ENCODE data around the gene CDH13. TPM values are rescaled to one million over a fixed set of nuclear protein-coding genes. Genes with fewer than 3 reads are reported as not detected.

CDH13 gene
- total RNA-seq, 1 donor from 2014 or later: 14.3 TPM

DNA sequence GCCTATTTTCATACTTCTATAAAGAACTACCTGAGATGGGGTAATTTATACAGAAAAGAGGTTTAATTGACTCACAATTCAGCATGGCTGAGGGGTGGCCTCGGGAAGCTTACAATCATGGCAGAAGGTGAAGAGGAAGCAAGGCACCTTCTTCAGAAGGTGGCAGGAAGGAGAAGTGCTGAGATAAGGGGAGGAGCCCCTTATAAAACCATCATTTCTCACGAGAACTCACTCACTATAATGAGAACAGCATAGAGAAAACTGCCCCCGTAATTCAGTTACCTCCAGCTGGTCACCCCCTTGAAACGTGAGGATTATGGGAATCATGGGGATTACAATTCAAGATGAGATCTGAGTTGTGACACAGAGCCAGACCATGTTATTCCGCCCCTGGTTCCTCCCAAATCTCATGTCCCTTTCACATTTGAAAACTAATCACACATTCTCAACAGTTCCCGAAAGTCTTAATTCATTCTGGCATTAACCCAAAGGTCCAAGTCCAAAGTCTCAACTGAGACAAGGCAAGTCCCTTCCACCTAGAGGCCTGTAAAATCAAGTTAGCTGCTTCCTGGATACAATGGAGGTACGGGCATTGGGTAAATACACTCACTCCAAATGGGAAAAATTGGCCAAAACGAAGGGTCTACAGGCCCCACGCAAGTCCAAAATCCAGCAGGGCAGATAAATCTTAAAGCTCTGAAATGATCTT is 237.7 kb downstream of the CDH13 start:
- no peak for ATAC-seq
- Histone ChIP-seq H3K27ac (no peak overlapping the region), H3K4me1 (no peaks in the 10 kb centered on the region), H3K4me3 (no peak overlapping the region), H3K27me3 (ENCODE audit: low read depth) (no peaks in the 10 kb centered on the region), H3K9me3 (no peaks in the 10 kb centered on the region), H3K36me3 (no peaks in the 10 kb centered on the region)
- TF ChIP-seq, protein P1, sequence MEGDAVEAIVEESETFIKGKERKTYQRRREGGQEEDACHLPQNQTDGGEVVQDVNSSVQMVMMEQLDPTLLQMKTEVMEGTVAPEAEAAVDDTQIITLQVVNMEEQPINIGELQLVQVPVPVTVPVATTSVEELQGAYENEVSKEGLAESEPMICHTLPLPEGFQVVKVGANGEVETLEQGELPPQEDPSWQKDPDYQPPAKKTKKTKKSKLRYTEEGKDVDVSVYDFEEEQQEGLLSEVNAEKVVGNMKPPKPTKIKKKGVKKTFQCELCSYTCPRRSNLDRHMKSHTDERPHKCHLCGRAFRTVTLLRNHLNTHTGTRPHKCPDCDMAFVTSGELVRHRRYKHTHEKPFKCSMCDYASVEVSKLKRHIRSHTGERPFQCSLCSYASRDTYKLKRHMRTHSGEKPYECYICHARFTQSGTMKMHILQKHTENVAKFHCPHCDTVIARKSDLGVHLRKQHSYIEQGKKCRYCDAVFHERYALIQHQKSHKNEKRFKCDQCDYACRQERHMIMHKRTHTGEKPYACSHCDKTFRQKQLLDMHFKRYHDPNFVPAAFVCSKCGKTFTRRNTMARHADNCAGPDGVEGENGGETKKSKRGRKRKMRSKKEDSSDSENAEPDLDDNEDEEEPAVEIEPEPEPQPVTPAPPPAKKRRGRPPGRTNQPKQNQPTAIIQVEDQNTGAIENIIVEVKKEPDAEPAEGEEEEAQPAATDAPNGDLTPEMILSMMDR (IDR thresholded peaks at IDR 0.05): no peak
- DNase-seq: no peak
- intact Hi-C loops (cut with DNase I): no loop called here

DNA sequence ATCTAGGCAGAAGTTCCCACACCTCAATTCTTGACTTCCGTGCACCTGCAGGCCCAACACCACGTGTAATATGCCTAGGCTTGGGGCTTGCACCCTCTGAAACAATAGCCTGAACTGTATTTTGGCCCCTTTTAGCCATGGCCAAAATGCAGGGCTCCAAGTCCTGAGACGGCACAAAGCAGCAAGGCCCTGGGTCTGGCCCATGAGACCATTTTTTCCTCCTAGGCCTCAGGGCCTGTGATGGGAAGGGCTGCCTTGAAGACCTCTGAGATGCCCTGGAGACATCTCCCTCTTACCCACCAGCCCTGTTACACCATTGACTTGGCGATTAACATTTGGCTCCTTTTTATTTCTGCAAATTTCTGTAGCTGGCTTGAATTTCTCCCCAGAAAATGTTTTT is 238.6 kb downstream of the CDH13 start:
- H3K4me1 ChIP-seq: no peaks in the 10 kb centered on the region
- TF ChIP-seq, protein P1 (IDR thresholded peaks at IDR 0.05): no peak
- H3K36me3 ChIP-seq: no peaks in the 10 kb centered on the region
- H3K27me3 ChIP-seq (ENCODE audit: low read depth): no peaks in the 10 kb centered on the region
- no peak overlapping the region for H3K4me3 ChIP-seq
- ATAC-seq (no peak), DNase-seq (no peak)
- H3K27ac ChIP-seq: no peak overlapping the region
- intact Hi-C loops (cut with DNase I): no loop called here
- H3K9me3 ChIP-seq: no peaks in the 10 kb centered on the region

DNA sequence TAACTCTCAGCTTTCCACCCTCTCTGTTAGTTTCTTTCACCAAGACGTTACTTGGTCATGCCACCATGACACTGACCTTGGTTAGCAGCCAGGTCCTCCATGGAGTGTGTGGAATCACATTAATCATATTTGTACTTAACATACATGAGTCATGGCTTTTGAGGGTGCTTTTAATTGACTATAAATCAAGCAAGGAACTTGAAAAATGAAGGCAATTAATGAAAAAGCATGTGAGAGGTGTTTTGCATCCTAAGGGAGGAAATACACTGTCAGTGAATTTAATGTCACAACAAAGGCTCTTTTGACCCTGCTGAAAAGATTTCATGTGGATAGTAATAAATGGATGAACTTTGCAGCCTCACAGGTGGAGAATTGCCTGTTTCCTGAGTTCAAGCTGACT is 240.7 kb downstream of the CDH13 start:
- ATAC-seq (no peak), DNase-seq (no peak)
- Histone ChIP-seq H3K9me3 (no peaks in the 10 kb centered on the region), H3K4me1 (no peaks in the 10 kb centered on the region), H3K36me3 (no peaks in the 10 kb centered on the region), H3K4me3 (no peak overlapping the region), H3K27me3 (ENCODE audit: low read depth) (no peaks in the 10 kb centered on the region), H3K27ac (no peak overlapping the region)
- intact Hi-C loops (cut with DNase I): no loop called here
- TF ChIP-seq, protein P1 (IDR thresholded peaks at IDR 0.05): no peak

DNA sequence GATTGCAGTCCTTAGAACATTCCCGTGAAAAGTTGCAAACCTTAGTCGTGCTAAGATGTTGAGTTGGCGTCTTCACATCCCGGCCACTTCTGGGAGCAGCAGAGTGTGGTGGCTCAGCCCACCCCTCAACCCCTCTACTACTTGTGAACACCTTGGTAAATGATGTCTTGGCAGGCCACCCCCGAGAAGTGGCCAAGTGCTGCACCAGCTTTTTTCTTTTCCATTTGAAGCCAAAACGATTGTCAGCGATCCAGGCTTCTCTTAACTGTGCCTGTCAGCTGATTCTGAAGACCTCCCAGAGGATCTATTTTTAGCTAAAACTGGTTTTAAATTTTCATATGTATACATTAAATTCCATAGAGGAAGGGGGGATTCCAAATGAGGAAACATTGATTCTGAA is 247.5 kb downstream of the CDH13 start:
- H3K4me3 ChIP-seq: no peak overlapping the region
- DNase-seq (no peak), ATAC-seq (no peak)
- no peaks in the 10 kb centered on the region for H3K9me3 ChIP-seq
- TF ChIP-seq, protein P1 (IDR thresholded peaks at IDR 0.05): no peak
- H3K36me3 ChIP-seq: no peaks in the 10 kb centered on the region
- intact Hi-C loops (cut with DNase I): no loop called here
- H3K27ac ChIP-seq: no peak overlapping the region
- no peaks in the 10 kb centered on the region for H3K27me3 ChIP-seq (ENCODE audit: low read depth)
- H3K4me1 ChIP-seq: no peaks in the 10 kb centered on the region

DNA sequence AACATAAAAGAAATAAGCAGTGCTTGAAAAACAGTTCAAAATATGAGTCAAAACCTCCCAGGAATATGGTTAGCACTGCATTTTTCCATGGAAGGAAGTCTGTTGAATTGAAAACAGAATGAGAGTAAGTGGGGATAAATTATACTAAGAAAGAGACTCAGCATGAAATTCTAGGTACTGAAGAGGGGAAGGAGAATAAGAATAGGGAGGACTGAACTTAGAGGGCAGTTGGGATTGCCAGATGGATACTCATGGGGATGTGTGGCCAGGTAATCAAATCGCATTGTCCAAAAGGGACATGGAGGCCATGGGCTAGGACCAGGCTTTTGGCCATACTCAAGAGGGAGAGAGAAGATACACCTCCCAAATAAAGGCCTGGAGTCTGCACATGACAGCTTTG is 247.9 kb downstream of the CDH13 start:
- Histone ChIP-seq H3K9me3 (no peaks in the 10 kb centered on the region), H3K36me3 (no peaks in the 10 kb centered on the region), H3K4me3 (no peak overlapping the region), H3K4me1 (no peaks in the 10 kb centered on the region), H3K27ac (no peak overlapping the region), H3K27me3 (ENCODE audit: low read depth) (no peaks in the 10 kb centered on the region)
- no peak for ATAC-seq
- TF ChIP-seq, protein P1 (IDR thresholded peaks at IDR 0.05): no peak
- intact Hi-C loops (cut with DNase I): no loop called here
- DNase-seq: no peak
